GM10847 (cell line): ENCODE results near the gene SLC25A21.

Experiments used
- POLR2A ChIP-seq: IDR thresholded peaks from 2 replicates; pipeline ENCODE4 v1.6.1; 2011; ENCODE audit not compliant: insufficient read length; ENCODE audit errors: extremely low read depth

The SLC25A21 gene

DNA sequence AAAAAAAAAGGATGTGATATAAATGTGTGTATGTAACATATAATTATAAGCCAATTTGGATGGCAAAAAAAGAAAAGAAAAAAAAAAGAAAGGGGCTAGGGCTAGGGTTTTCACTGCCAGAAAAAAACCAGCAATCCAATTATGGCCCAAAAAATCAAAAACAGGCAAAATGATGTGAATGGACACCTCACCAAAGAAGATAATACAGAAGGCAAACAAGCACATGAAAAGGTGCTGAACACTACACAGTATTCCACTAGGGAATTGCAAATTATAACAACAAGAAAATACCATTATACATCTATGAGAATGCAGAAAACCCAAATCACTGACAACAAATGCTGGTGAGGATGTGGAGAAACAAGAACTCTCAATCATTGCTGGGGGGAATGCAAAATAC lies 13.3 kb upstream of the SLC25A21 start:
- TF ChIP-seq POLR2A: no peak

DNA sequence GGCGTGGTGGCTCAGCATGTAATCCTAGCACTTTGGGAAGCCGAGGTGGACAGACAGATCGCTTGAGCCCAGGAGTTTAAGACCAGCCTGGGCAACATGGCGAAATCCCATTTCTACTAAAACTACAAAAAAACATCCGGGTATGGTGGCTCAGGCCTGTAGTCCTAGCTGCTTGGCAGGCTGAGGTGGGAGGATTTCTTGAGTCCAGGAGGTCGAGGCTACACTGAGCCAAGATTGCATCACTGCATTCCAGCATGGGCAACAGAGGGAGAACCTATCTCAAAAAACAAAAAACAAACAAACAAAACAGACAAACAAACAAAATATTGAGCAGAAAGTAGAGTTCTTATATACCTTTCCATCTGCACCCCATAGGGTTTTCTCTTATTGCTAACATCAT lies 9.0 kb upstream of the SLC25A21 start:
- no peak for TF ChIP-seq POLR2A

DNA sequence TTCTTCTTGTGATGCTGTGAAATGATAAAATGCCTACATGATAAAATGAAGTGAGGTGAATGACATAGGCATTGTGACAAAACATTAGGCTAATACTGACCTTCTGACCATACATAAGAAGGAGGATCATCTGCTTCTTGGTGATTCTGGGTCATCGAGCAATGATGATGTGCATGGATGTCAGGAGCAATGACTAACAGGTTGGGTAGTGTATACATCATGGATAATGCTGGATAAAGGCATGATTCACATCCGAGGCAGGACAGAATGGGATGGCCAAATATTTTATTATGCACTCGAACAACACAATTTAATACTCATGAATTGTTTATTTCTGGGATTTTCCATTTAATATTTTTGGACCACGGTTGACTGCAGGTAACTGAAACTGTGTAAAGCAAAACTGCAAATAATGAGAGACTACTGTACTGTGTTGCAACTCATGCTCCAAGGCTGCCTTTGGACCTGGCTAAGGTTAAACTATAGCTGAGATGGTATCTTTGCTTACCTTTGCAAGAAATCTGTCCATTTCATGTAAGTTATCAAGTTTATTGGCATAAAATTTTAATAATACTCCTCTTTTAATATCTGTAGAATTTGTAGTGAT lies 7.6 kb upstream of the SLC25A21 start:
- TF ChIP-seq POLR2A: no peak

DNA sequence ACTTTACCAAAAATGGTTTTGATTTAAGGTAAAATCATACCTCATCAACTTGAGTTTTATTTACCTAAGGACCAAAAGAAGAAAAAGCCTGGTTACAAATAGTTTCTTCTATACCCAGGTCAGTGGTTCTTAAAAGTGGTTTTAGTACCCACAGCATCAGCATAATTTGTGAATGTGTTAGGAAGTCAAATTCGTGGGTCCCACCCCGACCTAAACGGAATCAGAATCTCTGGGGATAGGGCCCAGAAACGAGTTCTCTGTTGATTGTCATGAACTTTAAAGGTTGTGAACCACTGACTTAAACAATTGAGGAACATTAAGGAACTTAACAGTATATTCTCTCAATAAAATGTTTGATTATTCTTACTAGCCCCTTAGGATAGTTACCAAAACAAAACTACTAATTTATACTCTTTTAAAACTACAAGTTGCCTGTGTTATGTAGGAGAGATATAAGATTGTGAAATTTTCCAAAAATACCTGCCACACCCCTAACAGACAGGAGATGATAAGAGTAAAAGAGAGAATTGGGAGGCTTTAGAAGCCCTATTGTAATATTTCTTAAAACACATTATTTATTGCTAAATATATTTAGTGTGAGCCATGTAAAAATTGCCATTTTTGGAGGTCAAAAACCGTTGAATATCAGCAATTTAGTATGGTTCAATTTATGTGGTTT lies 669 bp upstream of the SLC25A21 start:
- TF ChIP-seq POLR2A: no peak

DNA sequence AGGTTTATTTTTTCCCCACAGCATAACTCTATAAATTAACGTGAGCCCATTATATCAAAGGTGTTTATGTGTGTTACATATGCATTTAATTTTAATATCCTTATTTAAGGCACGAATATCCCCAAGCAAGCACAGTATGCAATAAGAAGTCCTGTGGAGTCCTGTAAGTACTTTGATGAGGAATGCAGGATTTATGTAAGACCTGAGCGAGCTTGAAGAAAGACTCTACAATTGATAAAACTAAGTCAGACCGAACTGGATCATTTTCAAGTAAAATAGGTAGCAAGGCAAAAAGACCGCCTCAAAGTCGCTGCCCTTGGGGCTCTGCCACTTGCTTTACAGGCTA lies 755 bp downstream of the SLC25A21 start:
- no peak for TF ChIP-seq POLR2A

DNA sequence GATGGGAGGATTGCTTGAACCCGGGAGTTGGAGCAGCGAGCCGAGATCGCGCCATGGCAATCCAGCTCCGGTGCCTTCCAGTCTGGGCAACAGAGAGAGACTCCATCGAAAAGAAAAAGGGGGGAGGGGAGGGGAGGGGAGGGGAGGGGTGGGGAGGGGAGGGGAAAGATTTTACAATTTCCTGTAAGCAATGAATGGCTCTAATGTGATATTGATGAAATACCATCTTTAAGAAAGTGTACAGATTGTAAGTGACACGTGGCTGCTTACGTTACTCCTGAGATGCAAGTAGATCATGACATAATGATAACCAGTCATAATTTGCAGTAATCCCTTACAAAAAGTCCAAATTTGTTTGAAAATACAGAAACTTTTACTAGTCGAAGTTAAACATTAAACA lies 1.4 kb downstream of the SLC25A21 start:
- no peak for TF ChIP-seq POLR2A

DNA sequence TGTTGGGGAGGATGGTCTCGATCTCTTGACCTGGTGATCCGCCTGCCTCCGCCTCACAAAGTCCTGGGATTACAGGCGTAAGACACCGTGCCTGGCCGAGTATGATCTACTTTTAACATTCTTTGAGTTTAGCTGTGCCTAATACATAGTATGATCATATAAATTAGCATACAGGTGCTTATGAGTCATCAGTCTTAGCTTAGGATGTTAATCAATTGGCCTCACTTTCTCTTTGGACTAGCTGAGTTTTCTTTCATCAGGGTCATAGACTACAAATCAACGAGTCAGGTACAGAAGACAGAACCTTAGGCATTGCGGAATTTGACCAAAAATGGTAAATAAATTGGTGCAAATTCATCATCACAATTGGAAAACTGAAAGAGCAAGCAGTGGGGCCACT lies 2.2 kb downstream of the SLC25A21 start:
- no peak for TF ChIP-seq POLR2A

DNA sequence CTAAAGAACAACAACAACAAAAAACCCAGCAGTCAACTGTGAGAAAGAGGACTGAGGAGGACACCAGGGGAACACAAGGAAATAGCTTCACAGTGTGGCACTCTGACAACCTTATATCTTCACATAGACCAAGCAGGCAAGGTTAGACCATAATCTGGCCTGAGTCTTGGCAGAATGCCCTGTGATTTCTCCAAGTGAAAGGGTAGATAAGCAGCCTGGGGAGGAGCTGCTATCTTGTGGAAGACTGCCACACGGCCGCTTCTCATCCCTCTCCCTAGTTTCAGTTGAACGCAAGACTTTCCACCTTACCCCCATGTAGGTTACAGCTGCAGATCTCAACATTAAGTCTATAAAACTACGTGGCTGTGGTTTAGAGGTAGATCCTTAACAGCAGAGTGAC lies 3.7 kb downstream of the SLC25A21 start:
- TF ChIP-seq POLR2A: no peak

DNA sequence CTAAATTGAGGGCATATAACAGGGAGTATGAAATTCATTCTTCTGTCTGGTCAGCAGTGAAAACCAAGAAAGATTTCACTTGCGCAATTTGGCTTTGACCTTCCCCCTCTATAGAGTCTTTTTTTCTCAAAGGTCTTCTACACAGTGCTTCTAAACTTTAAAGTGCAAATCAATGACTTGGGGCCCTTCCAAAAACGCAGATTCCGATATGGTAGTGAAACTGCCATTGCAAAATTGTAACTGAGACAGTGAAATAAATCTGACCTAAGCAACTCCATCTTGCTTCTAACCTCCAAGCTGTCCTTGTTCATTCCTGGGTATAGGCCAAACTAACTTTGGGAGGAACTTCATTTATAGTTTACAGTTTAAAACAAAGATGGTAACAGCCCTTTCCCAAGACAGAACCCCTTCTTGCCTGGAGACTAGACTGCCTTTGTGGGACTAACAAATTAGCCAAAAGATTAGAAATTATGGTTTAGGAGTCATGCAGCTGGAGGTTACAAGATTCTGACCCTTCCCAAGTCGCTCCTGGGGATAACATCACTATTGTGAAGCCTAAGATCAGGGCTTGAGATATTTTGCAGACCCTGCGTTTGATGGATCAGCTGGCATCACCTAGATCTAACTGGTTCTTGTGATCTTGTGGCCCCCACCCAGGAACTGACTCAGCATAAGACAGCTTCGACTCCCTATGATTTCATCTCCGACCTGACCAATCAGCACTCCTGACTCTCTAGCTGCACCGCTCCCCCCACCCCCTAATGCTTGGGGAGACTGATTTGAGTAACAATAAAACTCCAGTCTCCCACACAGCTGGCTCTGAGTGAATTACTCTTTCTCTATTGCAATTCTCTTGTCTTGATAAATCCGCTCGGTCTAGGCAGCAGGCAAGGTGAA lies 5.0 kb downstream of the SLC25A21 start:
- no peak for TF ChIP-seq POLR2A

DNA sequence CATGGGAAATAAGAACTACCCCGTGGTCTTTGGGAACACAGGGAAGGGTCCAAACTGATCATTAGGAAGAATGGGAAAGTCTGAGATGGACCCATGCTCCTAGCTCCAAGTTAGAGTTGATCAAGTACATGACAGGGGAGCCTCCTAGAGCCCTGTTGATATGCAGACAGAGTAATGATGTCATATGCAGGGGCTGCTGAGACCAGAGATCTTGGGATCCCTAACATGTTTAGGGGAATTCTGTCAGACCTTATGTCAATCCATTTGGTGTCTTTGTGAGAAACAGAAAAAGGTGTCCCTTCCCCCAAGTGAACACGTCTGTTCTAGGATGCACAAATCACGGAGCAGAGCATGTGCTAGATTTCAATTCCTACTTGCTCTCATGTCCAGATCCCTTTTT lies 6.6 kb downstream of the SLC25A21 start:
- no peak for TF ChIP-seq POLR2A

DNA sequence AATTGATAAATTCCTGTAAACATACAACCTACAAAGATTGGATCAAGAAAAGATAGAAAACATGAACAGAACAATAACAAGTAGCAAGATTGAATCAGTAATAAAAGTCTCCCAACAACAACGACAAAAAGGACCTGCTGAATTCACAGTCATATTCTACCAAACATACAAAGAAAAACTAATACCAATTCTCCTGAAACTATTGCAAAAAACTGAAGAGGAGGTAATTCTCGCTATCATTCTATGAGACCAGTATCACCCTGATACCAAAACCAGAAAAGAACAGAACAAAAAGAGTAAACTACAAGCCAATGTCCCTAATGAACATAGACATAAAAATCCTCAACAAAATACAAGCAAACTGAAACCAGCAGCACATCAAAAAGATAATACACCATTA lies 14.4 kb downstream of the SLC25A21 start:
- TF ChIP-seq POLR2A: no peak

DNA sequence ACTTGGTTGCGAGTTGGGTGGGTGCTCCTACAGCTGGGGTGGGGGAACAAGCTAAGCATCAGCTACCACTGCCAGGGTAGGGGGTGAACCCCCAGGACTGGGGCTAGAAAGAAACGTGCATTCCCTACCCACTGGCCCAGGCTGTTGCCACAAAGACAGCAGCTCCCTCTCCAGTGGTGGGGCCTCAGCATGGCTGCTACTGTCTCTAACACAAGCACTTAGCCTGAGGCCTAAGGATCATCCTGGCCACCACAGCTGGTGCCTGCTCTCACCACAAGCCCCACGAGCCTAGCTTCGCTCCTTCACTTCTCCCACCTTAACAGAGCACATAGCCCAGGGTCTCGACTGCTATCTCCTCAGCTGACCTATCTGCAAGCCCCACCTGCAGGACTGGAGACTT lies 18.9 kb downstream of the SLC25A21 start:
- no peak for TF ChIP-seq POLR2A

DNA sequence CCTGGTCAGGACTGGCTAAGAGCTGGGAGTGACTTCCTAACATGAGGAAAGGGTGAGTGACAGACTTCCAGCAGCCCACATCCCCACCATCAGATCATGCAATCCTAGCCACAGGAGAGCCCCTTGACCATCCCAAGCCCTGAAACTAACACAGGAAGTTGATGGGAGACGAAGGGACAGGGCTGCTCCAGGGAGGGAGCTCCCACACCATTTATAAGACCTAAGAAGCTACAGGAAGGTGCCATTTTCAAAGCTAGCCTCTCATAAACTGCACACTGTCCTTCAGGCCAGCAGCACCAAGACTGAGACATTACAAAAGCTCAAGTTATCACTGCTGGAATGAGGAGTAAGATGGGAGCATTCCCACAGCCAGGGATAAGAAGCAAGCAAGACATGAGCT lies 19.4 kb downstream of the SLC25A21 start:
- TF ChIP-seq POLR2A: no peak

DNA sequence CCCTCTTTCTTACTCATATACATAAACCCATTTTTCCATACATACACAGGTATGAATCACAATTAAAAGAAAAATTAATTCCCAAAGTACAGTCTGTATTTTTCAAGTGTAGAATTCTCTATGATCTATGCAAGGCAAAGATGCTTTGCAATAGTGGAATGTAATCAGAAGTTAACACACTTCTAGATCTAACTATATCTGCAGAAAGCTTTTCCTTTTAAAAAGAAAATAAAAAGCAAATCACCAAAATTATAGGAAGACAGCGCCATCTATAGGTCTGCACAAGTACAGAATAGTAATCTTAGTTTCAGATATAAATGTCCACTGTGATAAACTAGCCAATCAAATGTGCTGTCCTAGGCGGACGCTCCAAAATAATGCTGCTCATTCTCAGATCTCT lies 22.0 kb downstream of the SLC25A21 start:
- no peak for TF ChIP-seq POLR2A

DNA sequence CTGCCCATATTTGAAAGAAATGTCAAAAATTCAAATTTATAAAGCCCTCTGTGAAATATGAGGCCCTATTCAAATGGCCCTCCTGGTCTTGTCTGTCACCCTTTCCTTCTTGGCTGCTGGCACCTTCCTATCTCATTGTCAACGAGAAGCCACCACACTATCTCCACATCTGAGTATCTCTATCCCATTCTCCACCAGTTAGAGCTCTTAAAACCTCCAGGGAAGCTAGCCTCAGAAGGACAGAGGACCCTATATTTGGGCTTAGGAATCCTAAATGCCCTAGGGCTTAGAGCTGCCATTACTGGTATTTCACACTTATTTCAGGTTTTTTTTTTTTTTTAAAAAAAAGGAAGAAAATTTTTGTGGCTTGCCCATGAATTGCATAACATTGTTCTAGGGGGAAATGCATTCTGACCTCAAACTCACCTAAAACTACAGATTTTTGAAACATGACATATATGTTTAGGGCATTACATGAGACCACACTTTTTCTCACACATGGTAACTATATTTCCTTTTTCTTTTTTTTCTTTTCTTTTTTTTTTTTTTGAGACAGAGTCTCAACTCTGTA lies 25.0 kb downstream of the SLC25A21 start:
- no peak for TF ChIP-seq POLR2A

DNA sequence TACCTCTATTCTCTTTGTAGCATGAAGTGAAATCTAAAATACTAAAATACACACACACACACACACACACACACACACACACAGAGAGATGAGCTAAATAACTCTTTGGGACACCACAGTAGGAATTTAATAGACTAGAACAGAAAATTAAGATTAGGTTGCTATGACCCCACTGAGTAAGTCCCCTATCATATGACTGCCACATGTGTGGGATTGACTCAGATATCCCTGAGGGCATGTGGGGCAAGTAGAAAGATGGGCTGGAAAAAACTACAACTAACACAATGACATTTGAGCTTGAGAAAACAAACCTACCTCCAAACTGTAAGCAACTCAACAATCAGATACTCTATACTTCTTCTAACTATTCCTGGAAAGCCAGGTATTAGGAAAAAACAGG lies 27.0 kb downstream of the SLC25A21 start:
- TF ChIP-seq POLR2A: no peak
